GM23338 (cell line): ENCODE measurements around the gene EGF. TPM values are rescaled to one million over a fixed set of nuclear protein-coding genes. Genes with fewer than 3 reads are reported as not detected.

Source experiments
- ATAC-seq: fragments of 200-7000 bp; cut with Tn5 transposase; 3 replicates; pipeline ENCODE4 v1.9.1; 2020
- DNase-seq: peaks from one replicate; pipeline ENCODE4 v3.0.0-alpha.2; 2015; ENCODE audit warnings: low spot score
- H2AFZ ChIP-seq: fragments of 200-600 bp; sonication (generic); 2 replicates; pipeline ENCODE4 v1.8.0; 2016; ENCODE audit warnings: antibody characterized with exemption, mild to moderate bottlenecking, moderate library complexity
- H3F3A ChIP-seq: fragments of 200-600 bp; sonication (generic); replicated peaks from 2 replicates; pipeline ENCODE4 v1.8.0; 2017; ENCODE audit warnings: antibody characterized with exemption, mixed run types, low read depth
- H3K27ac ChIP-seq: fragments of 200-600 bp; sonication (generic); 2 replicates; pipeline ENCODE4 v1.6.1; 2016; ENCODE audit warnings: low read depth
- H3K27me3 ChIP-seq: fragments of 200-600 bp; sonication (generic); 2 replicates; pipeline ENCODE4 v1.8.0; 2016; ENCODE audit warnings: mild to moderate bottlenecking, mixed run types, moderate library complexity; ENCODE audit not compliant: insufficient read depth
- H3K36me3 ChIP-seq: fragments of 200-600 bp; sonication (generic); 2 replicates; pipeline ENCODE4 v1.8.0; 2016; ENCODE audit warnings: mild to moderate bottlenecking; ENCODE audit not compliant: insufficient read depth
- H3K4me1 ChIP-seq: fragments of 200-600 bp; sonication (generic); 2 replicates; pipeline ENCODE4 v1.8.0; 2016; ENCODE audit warnings: mild to moderate bottlenecking, moderate library complexity; ENCODE audit not compliant: insufficient read depth
- H3K4me2 ChIP-seq: fragments of 200-600 bp; sonication (generic); 2 replicates; pipeline ENCODE4 v1.7.1; 2017; ENCODE audit warnings: mixed run types
- H3K4me3 ChIP-seq: fragments of 200-600 bp; sonication (generic); 2 replicates; pipeline ENCODE4 v1.6.1; 2016; ENCODE audit warnings: mixed run types
- H3K79me2 ChIP-seq: fragments of 200-600 bp; sonication (generic); replicated peaks from 2 replicates; pipeline ENCODE4 v1.8.0; 2017; ENCODE audit warnings: mild to moderate bottlenecking; ENCODE audit not compliant: insufficient read depth
- H3K9me2 ChIP-seq: fragments of 200-600 bp; sonication (generic); 2 replicates; pipeline ENCODE4 v1.8.0; 2017; ENCODE audit not compliant: insufficient read depth
- H4K20me1 ChIP-seq: fragments of 200-600 bp; sonication (generic); replicated peaks from 2 replicates; pipeline ENCODE4 v1.8.0; 2017; ENCODE audit warnings: mild to moderate bottlenecking; ENCODE audit not compliant: insufficient read depth
- H3K27ac Mint-ChIP-seq: 2 replicates; pipeline ENCODE4 v1.8.0; 2020; ENCODE audit warnings: inconsistent platforms, mild to moderate bottlenecking, moderate library complexity, mixed read lengths
- H3K27me3 Mint-ChIP-seq: 3 replicates; pipeline ENCODE4 v1.8.0; 2022; ENCODE audit warnings: low read depth, mild to moderate bottlenecking, moderate library complexity, mixed read lengths, inconsistent platforms; ENCODE audit not compliant: insufficient read depth, poor library complexity
- H3K36me3 Mint-ChIP-seq: 3 replicates; pipeline ENCODE4 v1.8.0; 2021; ENCODE audit warnings: low read depth, mild to moderate bottlenecking, inconsistent platforms, moderate library complexity, mixed read lengths
- H3K4me1 Mint-ChIP-seq: 3 replicates; pipeline ENCODE4 v1.8.0; 2020; ENCODE audit warnings: mild to moderate bottlenecking, inconsistent platforms, mixed read lengths
- H3K4me3 Mint-ChIP-seq: 3 replicates; pipeline ENCODE4 v1.8.0; 2021; ENCODE audit warnings: moderate library complexity, mild to moderate bottlenecking, inconsistent platforms, mixed read lengths
- H3K9me3 Mint-ChIP-seq: 3 replicates; pipeline ENCODE4 v1.8.0; 2020; ENCODE audit warnings: moderate library complexity, mild to moderate bottlenecking, inconsistent platforms, mixed read lengths
- CTCF ChIP-seq, 2 experiments: fragments of 200-600 bp in 1 of 2; sonication (generic) in 1 of 2; conservative IDR thresholded peaks; 2 replicates each; pipeline versions ENCODE4 v1.5.1 to v1.6.1; 2016 to 2017; ENCODE audit warnings: antibody characterized with exemption in 2 of 2, low read depth in 2 of 2, mild to moderate bottlenecking in 2 of 2, moderate library complexity in 1 of 2
- ETS1 ChIP-seq: IDR thresholded peaks from 2 replicates; pipeline ENCODE4 v1.6.1; 2016; ENCODE audit warnings: antibody characterized with exemption
- REST ChIP-seq: IDR thresholded peaks from one replicate; pipeline ENCODE4 v1.6.1; 2018; ENCODE audit warnings: antibody characterized with exemption; ENCODE audit not compliant: unreplicated experiment
- ZNF462 ChIP-seq: fragments of 250-450 bp; sonication (Bioruptor Pico); IDR thresholded peaks from 2 replicates; pipeline ENCODE4 v1.5.0; 2020; ENCODE audit warnings: mild to moderate bottlenecking, moderate library complexity
- polyA plus RNA-seq: library from polyadenylated mRNA; unstranded; fragments of >200 nt; fragmentation: Nextera tagmentation; extraction: Ambion mirVana; gene quantifications from 2 replicates; pipeline ENCODE4 v1.2.1, GENCODE V29; 2016
- total RNA-seq: library from RNA; depleted of rRNA; stranded (reverse); fragments of >200 nt; shearing (Covaris generic); gene quantifications from 2 replicates; pipeline ENCODE4 v1.2.3, GENCODE V29; 2014

EGF gene
- total and polyA plus RNA-seq, 2 experiments from 2014 or later: 1.4 to 3.0 TPM

GRCh38 chr4:109945056-109945455 is 32.4 kb downstream of the EGF start:
- Histone ChIP-seq H2AFZ (no peak overlapping the region), H3K9me2 (no peaks in the 10 kb centered on the region; the same call in 1 of the 2 replicates), H3K36me3 (no peaks in the 10 kb centered on the region), H3K27ac (no peak overlapping the region), H3K4me3 (no peak overlapping the region), H3K4me1 (no peaks in the 10 kb centered on the region), H4K20me1 (no peaks in the 10 kb centered on the region), H3K4me2 (no peak overlapping the region), H3F3A (no peaks in the 10 kb centered on the region), H3K27me3 (no peaks in the 10 kb centered on the region), H3K79me2 (no peaks in the 10 kb centered on the region)
- Mint-ChIP-seq H3K36me3 (no peaks in the 10 kb centered on the region), H3K4me3 (no peak overlapping the region), H3K4me1 (peaks cover 6% of the 10 kb centered on the region; the same call in 1 of the 3 replicates), H3K27ac (no peak overlapping the region), H3K27me3 (peaks cover 2% of the 10 kb centered on the region), H3K9me3 (no peaks in the 10 kb centered on the region)
- TF ChIP-seq ZNF462: no peak
- TF ChIP-seq CTCF (conservative IDR thresholded peaks at IDR 0.05; ENCODE audit: low read depth in 2 of 2): no peak
- ATAC-seq (no peak), DNase-seq (no peak)

GRCh38 chr4:109946120-109946519 is 33.4 kb downstream of the EGF start:
- Histone ChIP-seq H3K4me1 (no peaks in the 10 kb centered on the region), H3F3A (no peaks in the 10 kb centered on the region), H3K9me2 (no peaks in the 10 kb centered on the region; the same call in 1 of the 2 replicates), H3K36me3 (no peaks in the 10 kb centered on the region), H3K4me2 (no peak overlapping the region), H3K4me3 (no peak overlapping the region), H3K27me3 (no peaks in the 10 kb centered on the region), H3K27ac (no peak overlapping the region), H4K20me1 (no peaks in the 10 kb centered on the region), H2AFZ (no peak overlapping the region), H3K79me2 (no peaks in the 10 kb centered on the region)
- H3K9me3 Mint-ChIP-seq: no peaks in the 10 kb centered on the region
- H3K4me1 Mint-ChIP-seq: peaks cover 6% of the 10 kb centered on the region; the same call in 2 of the 3 replicates
- TF ChIP-seq ETS1 (no peak), REST (no peak)
- H3K27me3 Mint-ChIP-seq: peaks cover 2% of the 10 kb centered on the region
- H3K36me3 Mint-ChIP-seq: no peaks in the 10 kb centered on the region
- no peak overlapping the region for H3K4me3 Mint-ChIP-seq
- DNase-seq (no peak), ATAC-seq (no peak)
- no peak overlapping the region for H3K27ac Mint-ChIP-seq
